Gastroesophageal sphincter (tissue), 4 donors: ENCODE results near the gene APC. TPM values are rescaled to one million over a fixed set of nuclear protein-coding genes. Genes with fewer than 3 reads are reported as not detected.

Source experiments
- ATAC-seq: fragments of 150-250 bp; one replicate; pipeline ENCODE4 v1.9.1; 2016; ENCODE audit warnings: mild to moderate bottlenecking, moderate library complexity
- H3K27ac ChIP-seq, 4 donors: fragments of 200-600 bp; sonication (generic) in 3 of 4; 1 replicate in 3 of 4; 2 replicates in 1 of 4; pipeline ENCODE4 v1.5.1; 2016 to 2019
- H3K27me3 ChIP-seq: fragments of 200-600 bp; sonication (generic); one replicate; pipeline ENCODE4 v1.5.1; 2019
- H3K36me3 ChIP-seq, 2 donors: fragments of 200-600 bp; sonication (generic); one replicate each; pipeline ENCODE4 v1.5.1; 2019; ENCODE audit warnings: control low read depth in 1 of 2
- H3K4me1 ChIP-seq, 3 donors: fragments of 200-600 bp; sonication (generic); 1 replicate in 2 of 3; 2 replicates in 1 of 3; pipeline ENCODE4 v1.5.1; 2016 to 2019; ENCODE audit warnings: control low read depth in 2 of 3
- H3K4me3 ChIP-seq, 2 donors: fragments of 200-600 bp; sonication (generic); one replicate each; pipeline ENCODE4 v1.5.1; 2019; ENCODE audit warnings: mild to moderate bottlenecking in 1 of 2, moderate library complexity in 1 of 2
- H3K9me3 ChIP-seq, 3 donors: fragments of 200-600 bp; sonication (generic); one replicate each; pipeline ENCODE4 v1.5.1; 2017 to 2019; ENCODE audit warnings: control low read depth in 2 of 3
- CTCF ChIP-seq, 4 experiments: fragments of 200-600 bp in 2 of 4; fragments of 450-650 bp in 2 of 4; sonication (generic) in 1 of 4; IDR thresholded peaks; one replicate each; pipeline ENCODE4 v1.5.1; 2017 to 2019; ENCODE audit warnings: antibody characterized with exemption in 4 of 4, mild to moderate bottlenecking in 2 of 4, moderate library complexity in 2 of 4
- EP300 ChIP-seq: sonication (generic); formaldehyde crosslinking; IDR thresholded peaks from one replicate; pipeline ENCODE4 v1.6.1; 2017; ENCODE audit warnings: antibody characterized with exemption, mild to moderate bottlenecking
- POLR2A ChIP-seq, 2 donors: fragments of 450-650 bp; IDR thresholded peaks; one replicate each; pipeline ENCODE4 v1.6.1; 2017; ENCODE audit warnings: antibody characterized with exemption in 2 of 2, mild to moderate bottlenecking in 2 of 2, moderate library complexity in 1 of 2
- POLR2AphosphoS5 ChIP-seq: sonication (generic); formaldehyde crosslinking; IDR thresholded peaks from one replicate; pipeline ENCODE4 v1.6.1; 2017; ENCODE audit warnings: antibody characterized with exemption
- WGBS, 2 donors: methylation state at CpG; one replicate each; pipeline ENCODE4 v1.1.5; 2018; ENCODE audit warnings: low coverage in 1 of 2; 5-methylcytosine and 5-hydroxymethylcytosine counted together
- total RNA-seq, 4 donors: library from RNA; depleted of rRNA; stranded (reverse); fragments of >200 nt; gene quantifications; one replicate each; pipeline ENCODE4 v1.1.0, GENCODE V29; 2016

The APC gene
- total RNA-seq, 4 donors from 2014 or later: 77.3 to 172 (median 112) TPM

GRCh38 chr5:112794410-112794809 lies 56.7 kb downstream of the APC start:
- no peak for ATAC-seq

GRCh38 chr5:112795342-112795741 lies 57.7 kb downstream of the APC start:
- no peak for TF ChIP-seq EP300
- no peak for TF ChIP-seq POLR2A (IDR thresholded peaks at IDR 0.05)
- no peak for TF ChIP-seq POLR2AphosphoS5
- no peak for TF ChIP-seq CTCF (IDR thresholded peaks at IDR 0.05)
- H3K9me3 ChIP-seq: no peaks in the 10 kb centered on the region
- H3K27me3 ChIP-seq: no peaks in the 10 kb centered on the region
- no peak for ATAC-seq
- H3K36me3 ChIP-seq: peaks cover 6 to 93% of the 10 kb centered on the region in 2 donors
- no peak overlapping the region for H3K4me3 ChIP-seq
- WGBS, 2 donors: 43 to 88% methylated on average over 1 to 3 of the region's 3 CpGs
- no peaks in the 10 kb centered on the region for H3K4me1 ChIP-seq
- H3K27ac ChIP-seq: no peak overlapping the region

More at GRCh38 chr5:112794410-112794809, 56.7 kb downstream of the APC start:
- Histone ChIP-seq H3K27ac (no peak overlapping the region), H3K4me3 (no peak overlapping the region), H3K36me3 (peaks cover 6 to 88% of the 10 kb centered on the region in 2 donors), H3K4me1 (no peaks in the 10 kb centered on the region), H3K27me3 (no peaks in the 10 kb centered on the region), H3K9me3 (no peaks in the 10 kb centered on the region)
- 81 to 96% methylated on average over 4 of the region's 4 CpGs for WGBS, 2 donors
- TF ChIP-seq CTCF (IDR thresholded peaks at IDR 0.05) (no peak), EP300 (no peak)

- Histone ChIP-seq H3K36me3 (peaks cover 6 to 93% of the 10 kb centered on the region in 2 donors), H3K27ac (no peak overlapping the region), H3K4me1 (no peaks in the 10 kb centered on the region), H3K4me3 (no peak overlapping the region), H3K9me3 (no peaks in the 10 kb centered on the region), H3K27me3 (no peaks in the 10 kb centered on the region)
- 77 to 80% methylated on average over 2 of the region's 2 CpGs for WGBS, 2 donors
- TF ChIP-seq POLR2A (IDR thresholded peaks at IDR 0.05) (no peak), CTCF (IDR thresholded peaks at IDR 0.05) (no peak), POLR2AphosphoS5 (no peak), EP300 (no peak)
- no peak for ATAC-seq
Measured at GRCh38 chr5:112795944-112796678, 58.4 kb downstream of the APC start.

GRCh38 chr5:112799661-112800060 lies 62.0 kb downstream of the APC start:
- Histone ChIP-seq H3K4me1 (no peaks in the 10 kb centered on the region), H3K27me3 (no peaks in the 10 kb centered on the region), H3K9me3 (no peaks in the 10 kb centered on the region), H3K27ac (no peak overlapping the region), H3K4me3 (no peak overlapping the region), H3K36me3 (peaks cover 0 to 92% of the 10 kb centered on the region in 2 donors)
- 86 to 90% methylated on average over 3 of the region's 3 CpGs for WGBS, 2 donors
- TF ChIP-seq POLR2A (IDR thresholded peaks at IDR 0.05) (no peak), EP300 (no peak), CTCF (IDR thresholded peaks at IDR 0.05) (no peak)
- no peak for ATAC-seq

GRCh38 chr5:112800891-112801290 lies 63.2 kb downstream of the APC start:
- Histone ChIP-seq H3K4me3 (no peak overlapping the region), H3K9me3 (no peaks in the 10 kb centered on the region), H3K36me3 (peaks cover 0 to 89% of the 10 kb centered on the region in 2 donors), H3K27me3 (no peaks in the 10 kb centered on the region), H3K27ac (no peak overlapping the region), H3K4me1 (no peaks in the 10 kb centered on the region)
- no peak for ATAC-seq
- TF ChIP-seq EP300: no peak
- TF ChIP-seq CTCF (IDR thresholded peaks at IDR 0.05): no peak
- no peak for TF ChIP-seq POLR2AphosphoS5
- no peak for TF ChIP-seq POLR2A (IDR thresholded peaks at IDR 0.05)
- 83 to 90% methylated on average over 4 to 6 of the region's 6 CpGs for WGBS, 2 donors
